Progenitor cell of endocrine pancreas (in vitro differentiated cells): ENCODE data around the gene ZNF396. TPM values are rescaled to one million over a fixed set of nuclear protein-coding genes. Genes with fewer than 3 reads are reported as not detected.

Experiments
- DNase-seq: peaks from one replicate; pipeline ENCODE4 v3.0.0; 2021; ENCODE audit warnings: low spot score; ENCODE audit not compliant: unreplicated experiment
- H3K27ac Mint-ChIP-seq: 2 replicates; pipeline ENCODE4 v1.8.0; 2021; ENCODE audit warnings: mild to moderate bottlenecking, moderate library complexity, mixed read lengths
- H3K27me3 Mint-ChIP-seq: 2 replicates; pipeline ENCODE4 v1.8.0; 2021; ENCODE audit warnings: mixed read lengths
- H3K36me3 Mint-ChIP-seq: 2 replicates; pipeline ENCODE4 v1.8.0; 2022; ENCODE audit warnings: mixed read lengths; ENCODE audit not compliant: insufficient read depth
- H3K4me1 Mint-ChIP-seq: 2 replicates; pipeline ENCODE4 v1.8.0; 2021; ENCODE audit warnings: low read depth, mixed read lengths
- H3K4me3 Mint-ChIP-seq: 2 replicates; pipeline ENCODE4 v1.8.0; 2021; ENCODE audit warnings: low read depth, mild to moderate bottlenecking, moderate library complexity, mixed read lengths
- H3K9me3 Mint-ChIP-seq: 2 replicates; pipeline ENCODE4 v1.8.0; 2021; ENCODE audit warnings: low read depth, mixed read lengths
- CTCF ChIP-seq: fragments of 200-600 bp; sonication (generic); IDR thresholded peaks from one replicate; pipeline ENCODE4 v1.5.0; 2021; ENCODE audit warnings: antibody characterized with exemption, mild to moderate bottlenecking; ENCODE audit not compliant: unreplicated experiment
- total RNA-seq: library from RNA; stranded (reverse); gene quantifications from 2 replicates; pipeline ENCODE4 v1.2.1, GENCODE V29; 2021

Gene ZNF396
- total RNA-seq, 1 donor from 2014 or later: 4.5 TPM

GRCh38 chr18:35393716-35394115 is 16.6 kb upstream of the ZNF396 start:
- Mint-ChIP-seq H3K27ac (no peak overlapping the region), H3K36me3 (no peaks in the 10 kb centered on the region), H3K4me3 (no peak overlapping the region), H3K9me3 (peaks cover 5% of the 10 kb centered on the region), H3K4me1 (no peaks in the 10 kb centered on the region), H3K27me3 (peaks cover 4% of the 10 kb centered on the region)
- no peak for TF ChIP-seq CTCF
- DNase-seq: no peak

GRCh38 chr18:35392375-35392774 is 15.2 kb upstream of the ZNF396 start:
- no peak for TF ChIP-seq CTCF
- H3K36me3 Mint-ChIP-seq: no peaks in the 10 kb centered on the region
- DNase-seq: no peak
- no peaks in the 10 kb centered on the region for H3K4me1 Mint-ChIP-seq
- H3K27ac Mint-ChIP-seq: no peak overlapping the region
- H3K4me3 Mint-ChIP-seq: no peak overlapping the region
- H3K27me3 Mint-ChIP-seq: peaks cover 13% of the 10 kb centered on the region
- H3K9me3 Mint-ChIP-seq: peaks cover 5% of the 10 kb centered on the region

- H3K27ac Mint-ChIP-seq: no peak overlapping the region
- DNase-seq: no peak
- H3K4me1 Mint-ChIP-seq: no peaks in the 10 kb centered on the region
- H3K4me3 Mint-ChIP-seq: no peak overlapping the region
- H3K9me3 Mint-ChIP-seq: peaks cover 5% of the 10 kb centered on the region
- TF ChIP-seq CTCF: no peak
- H3K36me3 Mint-ChIP-seq: no peaks in the 10 kb centered on the region
- peaks cover 13% of the 10 kb centered on the region for H3K27me3 Mint-ChIP-seq
Measured at GRCh38 chr18:35390951-35391700, 14.0 kb upstream of the ZNF396 start.

- Mint-ChIP-seq H3K4me1 (peaks cover under 1% of the 10 kb centered on the region), H3K36me3 (no peaks in the 10 kb centered on the region), H3K9me3 (peaks cover 5% of the 10 kb centered on the region), H3K27ac (no peak overlapping the region), H3K4me3 (no peak overlapping the region), H3K27me3 (peaks cover 17% of the 10 kb centered on the region)
- no peak for DNase-seq
- no peak for TF ChIP-seq CTCF
Measured at GRCh38 chr18:35389095-35389618, 12.0 kb upstream of the ZNF396 start.

- no peaks in the 10 kb centered on the region for H3K36me3 Mint-ChIP-seq
- H3K4me3 Mint-ChIP-seq: no peak overlapping the region
- no peak overlapping the region for H3K27ac Mint-ChIP-seq
- peaks cover 17% of the 10 kb centered on the region for H3K27me3 Mint-ChIP-seq
- H3K4me1 Mint-ChIP-seq: peaks cover 5% of the 10 kb centered on the region
- H3K9me3 Mint-ChIP-seq: peaks cover 3% of the 10 kb centered on the region
- no peak for TF ChIP-seq CTCF
- no peak for DNase-seq
Measured at GRCh38 chr18:35387152-35387571, 10.0 kb upstream of the ZNF396 start.
